Measurements from ENCODE around the gene PKD1. TPM values are rescaled to one million over a fixed set of nuclear protein-coding genes. Genes with fewer than 3 reads are reported as not detected.

Gene PKD1
- total RNA-seq, 1 experiment from 2014 or later = 137 TPM

GRCh38 chr16:2171601-2172178 is 36.0 kb upstream of the PKD1 start:
- CTCF ChIA-PET = no interaction called here
- no peak overlapping the region for H3K27ac ChIP-seq (ENCODE audit: low read depth, low read length)
- H3K9me3 ChIP-seq (ENCODE audit: control insufficient read depth in 1 of 2, insufficient read depth in 1 of 2, low read depth in 1 of 2, low read length in 2 of 2) = no peaks in the 10 kb centered on the region
- H2AFZ ChIP-seq (ENCODE audit: low read depth, low read length, poor library complexity, severe bottlenecking) = no peak overlapping the region
- intact Hi-C loops (cut with micrococcal nuclease) = no loop called here
- H3K36me3 ChIP-seq (ENCODE audit: control insufficient read depth in 1 of 2, insufficient read depth in 2 of 2, low read length in 2 of 2) = peaks cover 12 to 51% of the 10 kb centered on the region in 2 experiments; a peak in 3 of 4 replicates
- POLR2A ChIA-PET = interaction anchor here (1.4 kb wide), 1 partner anchor 16 kb away, joined by 10 read pairs; the partner anchor contains the start of gene TRAF7
- no TSS peak for BruUV-seq (replicated peaks)
- no peak overlapping the region for H3K9ac ChIP-seq (ENCODE audit: low read length)
- H4K20me1 ChIP-seq (ENCODE audit: insufficient read depth) = no peaks in the 10 kb centered on the region
- no peaks in the 10 kb centered on the region for H3K27me3 ChIP-seq (ENCODE audit: insufficient read depth, low read length)
- RAD21 ChIA-PET (ENCODE audit: low non-redundant PET in 1 of 2, low total read pairs in 2 of 2, uncharacterized antibody in 2 of 2, unreplicated experiment in 2 of 2) = no interaction called here
- H3K9me2 ChIP-seq (ENCODE audit: insufficient read depth) = no peaks in the 10 kb centered on the region
- DNase-seq (ENCODE audit: low read depth, low spot score) (no peak), ATAC-seq (no peak)
- H3K4me1 ChIP-seq (ENCODE audit: control insufficient read depth in 1 of 2, insufficient read depth in 2 of 2, low read length in 2 of 2) = no peaks in the 10 kb centered on the region
- no peak overlapping the region for H3K4me3 ChIP-seq (replicated peaks in 1 of 2; ENCODE audit: low read depth in 1 of 2, low read length in 2 of 2)
- no peak for TF ChIP-seq REST (IDR thresholded peaks at IDR 0.05; ENCODE audit: low read depth)
- no peak for TF ChIP-seq MAX (IDR thresholded peaks at IDR 0.05)
- no peak for TF ChIP-seq SIN3A (IDR thresholded peaks at IDR 0.05; ENCODE audit: low read depth)
- no peak for TF ChIP-seq CEBPB (IDR thresholded peaks at IDR 0.05; ENCODE audit: low read depth)
- TF ChIP-seq POLR2AphosphoS5 (IDR thresholded peaks at IDR 0.05; ENCODE audit: low read depth, low read length) = no peak
- TF ChIP-seq EGR1 (IDR thresholded peaks at IDR 0.05; ENCODE audit: low read depth) = no peak
- TF ChIP-seq ZBTB33 (IDR thresholded peaks at IDR 0.05; ENCODE audit: extremely low read depth, insufficient replicate concordance, low read length) = no peak
- TF ChIP-seq EZH2 (IDR thresholded peaks at IDR 0.05) = no peak
- TF ChIP-seq SP1 (IDR thresholded peaks at IDR 0.05; ENCODE audit: low read depth) = no peak
- no peak for TF ChIP-seq CTCF (IDR thresholded peaks at IDR 0.05 in 2 of 3, conservative IDR thresholded peaks at IDR 0.05 in 1 of 3; ENCODE audit: borderline replicate concordance in 1 of 3, insufficient read depth in 1 of 3, low read depth in 2 of 3, low read length in 2 of 3)
- no peak for TF ChIP-seq YY1 (IDR thresholded peaks at IDR 0.05; ENCODE audit: extremely low read depth, insufficient replicate concordance, low read depth, low read length)
- no peak for TF ChIP-seq POLR2A (IDR thresholded peaks at IDR 0.05; ENCODE audit: borderline replicate concordance, extremely low read depth, insufficient read depth, insufficient read length)
- no peak overlapping the region for H3K4me2 ChIP-seq (ENCODE audit: low read length)
- H3K79me2 ChIP-seq (ENCODE audit: insufficient read depth, low read length) = peaks cover 15% of the 10 kb centered on the region

Data from HCT116 (cell line).